Activated CD4-positive, alpha-beta T cell treated with anti-CD3 and anti-CD28 coated beads, Interleukin-2, amount 10 ng/mL, durations not matched to agents 24 days and 14 days (primary cell): Measurements from ENCODE around the gene AVPR1B. TPM values are rescaled to one million over a fixed set of nuclear protein-coding genes. Genes with fewer than 3 reads are reported as not detected.

Source experiments
- DNase-seq: peaks from one replicate; pipeline ENCODE4 v3.0.0; 2022
- H3K27ac Mint-ChIP-seq: one replicate; pipeline ENCODE4 v1.8.0; 2022; ENCODE audit warnings: mild to moderate bottlenecking, mixed read lengths
- H3K27me3 Mint-ChIP-seq: one replicate; pipeline ENCODE4 v1.8.0; 2022; ENCODE audit warnings: mixed read lengths
- H3K36me3 Mint-ChIP-seq: one replicate; pipeline ENCODE4 v1.8.0; 2022; ENCODE audit warnings: low read depth, mild to moderate bottlenecking, mixed read lengths
- H3K4me1 Mint-ChIP-seq: one replicate; pipeline ENCODE4 v1.8.0; 2021; ENCODE audit warnings: mixed read lengths
- H3K4me3 Mint-ChIP-seq: one replicate; pipeline ENCODE4 v1.8.0; 2022; ENCODE audit warnings: mild to moderate bottlenecking, moderate library complexity, mixed read lengths
- H3K9me3 Mint-ChIP-seq: one replicate; pipeline ENCODE4 v1.8.0; 2021; ENCODE audit warnings: mixed read lengths
- intact Hi-C: fragments of 100-400 bp; cut with micrococcal nuclease; formaldehyde crosslinking; loops from one replicate; pipeline ENCODE4 v1.15.1; 2023
- total RNA-seq: library from RNA; stranded (reverse); gene quantifications from 2 replicates; pipeline ENCODE4 v1.2.3, GENCODE V29; 2022

AVPR1B gene
- total RNA-seq, 1 donor from 2014 or later = not detected

DNA sequence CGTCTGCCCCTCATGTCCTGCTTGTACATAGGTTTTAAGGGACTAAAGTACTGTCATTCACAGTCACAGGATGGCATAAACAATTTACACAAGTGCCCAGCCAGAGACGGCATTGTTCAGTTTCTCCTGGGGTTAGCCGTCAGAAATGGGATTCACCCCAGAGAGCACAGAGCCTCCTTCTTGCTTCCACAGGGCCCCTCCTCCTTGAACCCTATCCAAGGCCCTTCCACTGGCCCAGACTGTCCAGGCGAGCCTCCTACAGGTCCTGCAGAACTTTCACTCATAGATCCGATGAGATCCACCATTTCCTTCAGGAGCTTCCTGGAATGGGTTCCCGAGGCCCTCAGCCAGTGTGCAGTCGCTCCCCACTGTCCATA is 10.0 kb downstream of the AVPR1B start:
- no peak for DNase-seq
- no peak overlapping the region for H3K4me3 Mint-ChIP-seq
- H3K36me3 Mint-ChIP-seq = no peaks in the 10 kb centered on the region
- peaks cover 2% of the 10 kb centered on the region for H3K4me1 Mint-ChIP-seq
- H3K27me3 Mint-ChIP-seq = peaks cover 22% of the 10 kb centered on the region
- no peaks in the 10 kb centered on the region for H3K9me3 Mint-ChIP-seq
- intact Hi-C loops = loop anchor here (10.0 kb wide), 1 partner anchor 312 kb away; no protein-coding TSS in a partner anchor
- H3K27ac Mint-ChIP-seq = no peak overlapping the region

DNA sequence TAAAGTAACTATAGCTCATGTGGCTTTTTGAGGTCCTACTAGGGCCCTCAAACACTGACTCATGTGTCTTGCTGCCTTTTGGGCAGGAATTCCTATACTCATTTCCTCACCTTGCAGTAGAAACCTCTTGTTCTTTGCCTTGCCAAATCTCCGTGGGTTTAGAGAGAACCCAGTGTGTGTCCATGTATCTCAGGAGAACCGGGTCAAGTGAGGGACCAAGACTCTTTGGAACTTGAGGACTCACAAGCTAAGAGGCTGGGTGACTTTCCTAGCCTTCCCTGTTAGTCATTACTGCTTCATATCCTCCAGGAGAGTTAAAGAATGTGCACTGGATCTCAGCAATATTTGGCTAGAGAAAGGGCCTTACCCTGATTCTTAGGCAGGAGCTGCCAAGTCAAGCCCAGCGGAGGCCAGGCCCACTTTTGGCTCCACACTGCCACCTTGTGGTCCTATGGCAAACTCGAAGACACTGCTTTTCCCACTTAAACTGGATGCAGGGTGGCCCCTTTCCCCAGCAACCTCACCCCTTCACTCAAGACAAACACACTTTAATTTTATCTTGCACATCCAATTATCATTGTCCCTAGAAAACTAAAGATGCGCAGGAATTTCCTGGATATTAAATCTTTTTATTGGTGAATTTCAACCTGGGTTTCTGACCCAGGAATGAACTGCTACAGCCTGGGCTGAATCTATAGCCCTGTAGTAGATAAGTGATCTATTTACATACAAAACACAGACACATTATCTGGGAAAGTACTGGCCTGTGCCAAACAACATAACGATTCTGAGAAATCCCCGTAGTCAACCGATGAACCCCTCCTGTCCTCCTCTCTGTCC is 10.6 kb downstream of the AVPR1B start:
- no peak overlapping the region for H3K27ac Mint-ChIP-seq
- no peaks in the 10 kb centered on the region for H3K9me3 Mint-ChIP-seq
- DNase-seq = peak; percentile 94
- H3K4me3 Mint-ChIP-seq = no peak overlapping the region
- H3K36me3 Mint-ChIP-seq = no peaks in the 10 kb centered on the region
- H3K27me3 Mint-ChIP-seq = peaks cover 25% of the 10 kb centered on the region
- peaks cover 2% of the 10 kb centered on the region for H3K4me1 Mint-ChIP-seq
- intact Hi-C loops = loop anchor here (1.0 to 10.0 kb wide), 4 partner anchors 76 to 312 kb away; no protein-coding TSS in a partner anchor

DNA sequence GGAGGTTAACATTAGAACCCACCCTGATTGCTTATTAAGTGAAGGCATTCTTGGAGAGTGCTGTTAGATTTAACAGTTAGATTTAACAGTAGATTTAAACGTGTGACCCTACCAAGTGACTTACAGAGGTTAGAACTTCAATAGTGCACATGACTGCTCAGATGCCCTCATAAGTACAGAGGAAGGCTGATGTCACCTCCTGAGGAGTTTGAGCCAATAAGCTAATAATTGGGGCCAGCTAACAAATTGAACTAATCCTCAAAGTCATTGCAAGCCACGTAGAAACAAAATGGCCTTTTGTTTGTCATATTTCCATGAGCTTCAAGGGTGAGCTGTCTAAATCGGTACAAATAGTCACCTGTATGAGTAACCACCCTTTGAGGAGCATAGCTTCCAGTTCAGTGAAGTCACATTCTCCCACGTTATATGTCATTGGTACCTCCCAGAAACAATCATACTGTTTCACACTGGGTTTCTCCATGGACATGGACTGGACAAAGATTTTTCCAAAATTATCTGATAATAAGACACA is 11.7 kb downstream of the AVPR1B start:
- DNase-seq = no peak
- no peak overlapping the region for H3K27ac Mint-ChIP-seq
- H3K9me3 Mint-ChIP-seq = no peaks in the 10 kb centered on the region
- no peaks in the 10 kb centered on the region for H3K36me3 Mint-ChIP-seq
- H3K4me1 Mint-ChIP-seq = peaks cover 2% of the 10 kb centered on the region
- intact Hi-C loops = loop anchor here (10.0 kb wide), 1 partner anchor 311 kb away; no protein-coding TSS in a partner anchor
- H3K4me3 Mint-ChIP-seq = no peak overlapping the region
- peaks cover 31% of the 10 kb centered on the region for H3K27me3 Mint-ChIP-seq

DNA sequence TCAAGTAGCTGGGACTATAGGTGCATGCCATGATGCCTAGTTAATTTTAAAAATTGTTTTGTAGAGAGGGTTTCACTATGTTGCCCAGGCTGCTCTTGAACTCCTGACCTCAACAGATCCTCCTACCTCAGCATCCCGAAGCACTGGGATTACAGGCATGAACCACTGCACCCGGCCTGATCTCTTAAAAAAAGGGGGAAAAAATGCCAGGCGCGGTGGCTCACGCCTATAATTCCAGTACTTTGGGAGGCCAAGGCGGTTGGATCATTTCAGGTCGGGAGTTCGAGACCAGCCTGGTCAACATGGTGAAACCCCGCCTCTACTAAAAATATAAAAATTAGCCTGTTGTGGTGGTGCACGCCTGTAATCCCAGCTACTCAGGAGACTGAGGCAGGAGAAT is 13.2 kb downstream of the AVPR1B start:
- H3K27me3 Mint-ChIP-seq = peaks cover 38% of the 10 kb centered on the region
- no peak overlapping the region for H3K4me3 Mint-ChIP-seq
- no peak for DNase-seq
- intact Hi-C loops = loop anchor here (10.0 kb wide), 1 partner anchor 309 kb away; no protein-coding TSS in a partner anchor
- no peak overlapping the region for H3K27ac Mint-ChIP-seq
- H3K36me3 Mint-ChIP-seq = no peaks in the 10 kb centered on the region
- peaks cover 2% of the 10 kb centered on the region for H3K4me1 Mint-ChIP-seq
- no peaks in the 10 kb centered on the region for H3K9me3 Mint-ChIP-seq

DNA sequence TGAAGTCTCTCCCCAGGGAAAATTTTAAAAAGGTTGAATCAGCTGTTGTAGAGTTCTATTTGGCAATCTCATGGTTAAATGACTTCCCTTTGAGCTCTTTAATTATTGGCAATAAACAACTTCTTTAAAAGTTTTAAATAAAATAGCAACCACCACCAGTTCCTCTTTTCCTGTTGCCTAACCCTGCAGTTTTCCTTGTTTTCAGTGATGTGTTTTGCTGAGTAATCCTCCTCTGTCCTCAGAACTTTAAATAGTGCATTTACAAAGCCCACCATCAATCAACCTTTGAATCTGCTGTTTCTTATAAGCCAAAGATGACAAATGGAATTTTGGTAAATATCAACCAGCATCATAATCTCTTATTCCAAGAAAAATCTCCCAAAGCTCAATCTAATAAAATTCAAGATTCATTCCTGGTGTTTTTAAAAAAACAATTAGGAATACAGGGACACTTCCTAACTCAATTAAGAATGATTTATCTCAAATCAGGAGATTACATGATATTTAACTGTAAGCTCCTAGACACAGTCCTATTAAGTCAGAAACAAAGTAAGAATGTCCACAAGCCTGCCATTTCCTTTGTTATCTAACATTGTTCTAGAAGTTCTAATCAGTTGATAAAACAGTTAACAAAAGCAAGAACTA is 14.8 kb downstream of the AVPR1B start:
- no peak overlapping the region for H3K27ac Mint-ChIP-seq
- no peak for DNase-seq
- no peak overlapping the region for H3K4me3 Mint-ChIP-seq
- no peaks in the 10 kb centered on the region for H3K36me3 Mint-ChIP-seq
- no peaks in the 10 kb centered on the region for H3K9me3 Mint-ChIP-seq
- intact Hi-C loops = loop anchor here (10.0 kb wide), 1 partner anchor 308 kb away; no protein-coding TSS in a partner anchor
- H3K4me1 Mint-ChIP-seq = peaks cover 2% of the 10 kb centered on the region
- H3K27me3 Mint-ChIP-seq = peaks cover 50% of the 10 kb centered on the region

DNA sequence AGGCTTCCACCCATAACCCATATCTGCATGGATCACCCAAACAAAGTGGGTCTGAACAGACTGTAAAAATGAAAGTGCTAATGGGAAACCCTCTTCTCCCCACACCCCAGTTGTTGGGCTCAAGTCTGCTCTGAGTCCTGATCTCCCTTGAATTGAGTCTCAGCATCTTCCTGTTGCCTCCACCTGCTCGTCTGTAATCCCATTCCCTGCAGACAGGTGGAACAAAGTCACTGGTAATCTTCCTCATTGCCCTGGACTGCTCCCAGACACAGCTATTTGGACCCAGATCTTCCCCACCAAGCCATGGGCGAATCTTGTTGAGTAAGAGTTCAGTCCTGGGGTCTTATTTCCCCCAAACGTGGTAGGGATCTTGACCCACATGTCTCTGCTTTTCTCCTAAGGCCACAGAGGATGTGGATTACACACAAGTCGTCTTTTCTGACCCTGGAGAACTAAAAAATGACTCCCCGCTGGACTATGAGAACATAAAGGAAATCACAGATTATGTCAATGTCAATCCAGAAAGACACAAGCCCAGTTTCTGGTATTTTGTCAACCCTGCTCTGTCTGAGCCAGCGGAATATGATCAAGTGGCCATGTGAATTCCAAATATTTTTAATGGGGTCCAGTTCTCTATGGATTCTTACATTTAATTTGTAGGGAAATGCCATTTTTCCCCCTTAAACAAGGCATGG is 15.7 kb downstream of the AVPR1B start:
- Mint-ChIP-seq H3K9me3 (no peaks in the 10 kb centered on the region), H3K4me3 (no peak overlapping the region), H3K27ac (no peak overlapping the region), H3K27me3 (peaks cover 54% of the 10 kb centered on the region), H3K36me3 (no peaks in the 10 kb centered on the region), H3K4me1 (peaks cover 2% of the 10 kb centered on the region)
- no peak for DNase-seq
- intact Hi-C loops = loop anchor here (10.0 kb wide), 1 partner anchor 307 kb away; no protein-coding TSS in a partner anchor

DNA sequence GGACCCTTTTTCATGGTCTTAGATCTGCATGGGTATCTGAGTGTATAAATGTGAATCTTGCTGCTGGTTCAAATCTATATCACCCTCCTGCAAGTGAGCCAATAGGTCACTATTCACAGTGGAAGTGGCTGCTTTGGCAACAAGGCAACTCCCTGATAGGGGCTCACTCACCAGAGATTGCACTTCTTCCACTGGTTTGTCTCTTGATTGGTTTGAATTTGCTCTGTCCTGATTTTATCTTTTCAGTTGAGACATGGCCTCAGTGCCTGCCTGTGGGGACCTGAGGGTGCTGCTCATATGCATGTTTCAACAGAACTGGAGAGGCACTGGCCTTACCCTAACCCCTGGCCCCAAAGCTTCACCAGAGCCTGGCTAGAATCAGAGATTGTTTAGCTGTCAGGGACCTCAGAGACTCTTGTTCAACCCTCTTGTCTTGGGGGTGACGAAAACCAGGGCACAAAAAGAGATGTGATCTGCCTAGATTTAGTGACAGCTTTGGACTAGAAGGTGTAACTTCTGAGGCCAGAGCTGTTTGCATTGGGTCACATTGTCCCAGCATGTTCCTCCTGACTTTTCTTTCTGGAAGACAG is 16.9 kb downstream of the AVPR1B start:
- H3K4me3 Mint-ChIP-seq = no peak overlapping the region
- H3K36me3 Mint-ChIP-seq = no peaks in the 10 kb centered on the region
- no peaks in the 10 kb centered on the region for H3K9me3 Mint-ChIP-seq
- no peak for DNase-seq
- H3K27ac Mint-ChIP-seq = no peak overlapping the region
- peaks cover 2% of the 10 kb centered on the region for H3K4me1 Mint-ChIP-seq
- intact Hi-C loops = loop anchor here (10.0 kb wide), 1 partner anchor 306 kb away; no protein-coding TSS in a partner anchor
- H3K27me3 Mint-ChIP-seq = peaks cover 56% of the 10 kb centered on the region

DNA sequence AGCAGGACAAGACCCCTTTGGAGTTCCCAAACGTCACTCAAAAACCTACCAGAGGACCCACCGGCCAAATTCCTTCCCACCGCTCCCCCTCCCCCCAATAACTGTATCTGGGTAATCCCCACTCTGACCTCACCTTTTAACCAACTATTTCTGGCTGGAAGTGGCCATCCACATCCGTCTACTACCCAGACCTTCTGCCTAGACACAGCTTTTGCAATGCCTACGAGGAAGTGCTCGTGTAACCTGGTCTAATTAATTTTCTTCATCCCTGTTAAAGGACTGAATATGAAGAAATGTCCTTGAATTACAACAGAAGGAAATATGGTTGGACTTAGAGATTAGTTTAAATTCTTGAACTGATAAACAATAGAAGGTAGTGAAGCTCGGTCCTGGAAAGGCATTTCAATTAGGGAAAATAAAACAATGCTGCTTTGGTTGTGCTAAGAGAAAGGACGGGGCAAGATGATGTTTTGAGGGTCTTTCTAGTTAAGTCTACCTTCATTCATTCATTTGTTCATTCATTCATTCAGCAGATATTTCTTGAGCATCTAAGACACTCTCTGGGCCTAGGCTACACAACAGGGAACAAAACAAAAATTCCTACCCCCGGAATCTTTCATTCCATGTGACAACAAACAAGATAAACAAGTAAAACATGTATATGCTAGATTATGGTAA is 18.8 kb downstream of the AVPR1B start:
- no peaks in the 10 kb centered on the region for H3K36me3 Mint-ChIP-seq
- H3K27me3 Mint-ChIP-seq = peaks cover 65% of the 10 kb centered on the region
- intact Hi-C loops = no loop called here
- no peak for DNase-seq
- H3K27ac Mint-ChIP-seq = no peak overlapping the region
- H3K9me3 Mint-ChIP-seq = no peaks in the 10 kb centered on the region
- no peak overlapping the region for H3K4me3 Mint-ChIP-seq
- no peaks in the 10 kb centered on the region for H3K4me1 Mint-ChIP-seq

DNA sequence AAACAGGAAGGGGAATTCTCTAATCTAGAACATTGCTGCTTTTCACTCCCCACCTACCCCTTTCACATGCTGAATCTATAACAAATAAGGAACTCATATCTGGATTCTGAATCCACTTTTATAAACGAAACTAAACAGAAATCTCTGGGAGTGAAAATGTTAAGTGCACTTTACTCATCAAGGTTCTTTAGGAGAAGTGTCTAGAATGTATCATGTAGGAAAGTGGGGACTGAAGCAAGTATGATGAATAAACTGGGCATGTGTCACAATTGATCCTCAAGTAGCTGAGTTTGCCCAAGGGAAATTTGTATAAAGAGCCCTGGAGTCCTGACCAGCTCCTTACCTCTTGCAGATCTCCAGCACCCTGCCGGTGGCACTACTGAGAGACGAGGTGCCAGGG is 19.8 kb downstream of the AVPR1B start:
- Mint-ChIP-seq H3K4me3 (no peak overlapping the region), H3K27ac (no peak overlapping the region), H3K9me3 (no peaks in the 10 kb centered on the region), H3K4me1 (no peaks in the 10 kb centered on the region), H3K36me3 (no peaks in the 10 kb centered on the region), H3K27me3 (peaks cover 63% of the 10 kb centered on the region)
- intact Hi-C loops = no loop called here
- no peak for DNase-seq

DNA sequence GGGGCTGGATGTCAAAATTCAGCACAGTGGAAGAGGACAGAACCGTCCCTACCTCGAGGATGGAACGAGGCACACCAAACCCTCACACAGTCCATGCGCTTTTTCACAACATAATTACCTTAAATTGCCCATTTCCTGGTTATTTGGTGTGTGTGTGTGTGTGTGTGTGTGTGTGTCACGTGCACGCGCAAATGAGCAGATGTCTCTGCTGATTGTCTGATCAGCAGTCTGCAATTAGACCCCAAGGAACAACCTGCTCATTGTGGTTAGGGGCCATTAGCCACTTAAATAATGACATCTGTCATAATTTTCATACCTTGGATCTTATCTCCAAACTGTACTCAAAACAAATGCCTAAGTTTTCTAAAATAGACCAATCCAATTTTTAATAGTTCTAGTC is 23.2 kb downstream of the AVPR1B start:
- Mint-ChIP-seq H3K27ac (no peak overlapping the region), H3K9me3 (no peaks in the 10 kb centered on the region), H3K4me1 (no peaks in the 10 kb centered on the region), H3K36me3 (no peaks in the 10 kb centered on the region), H3K4me3 (no peak overlapping the region), H3K27me3 (peaks cover 49% of the 10 kb centered on the region)
- intact Hi-C loops = no loop called here
- DNase-seq = no peak

DNA sequence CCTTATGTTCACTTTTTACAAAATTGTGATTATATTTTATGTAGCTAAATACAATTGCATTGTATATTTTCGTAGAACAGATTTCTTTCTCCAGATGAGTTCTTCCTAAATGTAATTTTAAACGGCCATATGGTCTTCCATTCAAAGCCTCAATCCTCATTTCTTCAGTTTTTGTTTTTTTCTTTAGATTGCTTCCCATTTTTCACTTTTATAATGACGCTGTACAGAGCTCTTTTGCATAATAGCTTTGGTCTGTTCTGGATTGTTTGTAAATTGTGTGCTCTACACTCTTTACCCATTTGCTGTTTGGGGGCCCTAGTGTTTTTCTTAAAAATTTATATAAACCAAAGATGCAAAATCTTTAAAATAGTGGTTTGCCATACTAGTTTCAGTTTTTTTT is 27.8 kb downstream of the AVPR1B start:
- H3K27me3 Mint-ChIP-seq = peaks cover 49% of the 10 kb centered on the region
- intact Hi-C loops = no loop called here
- no peaks in the 10 kb centered on the region for H3K9me3 Mint-ChIP-seq
- no peak overlapping the region for H3K27ac Mint-ChIP-seq
- DNase-seq = no peak
- no peaks in the 10 kb centered on the region for H3K4me1 Mint-ChIP-seq
- no peak overlapping the region for H3K4me3 Mint-ChIP-seq
- H3K36me3 Mint-ChIP-seq = no peaks in the 10 kb centered on the region

DNA sequence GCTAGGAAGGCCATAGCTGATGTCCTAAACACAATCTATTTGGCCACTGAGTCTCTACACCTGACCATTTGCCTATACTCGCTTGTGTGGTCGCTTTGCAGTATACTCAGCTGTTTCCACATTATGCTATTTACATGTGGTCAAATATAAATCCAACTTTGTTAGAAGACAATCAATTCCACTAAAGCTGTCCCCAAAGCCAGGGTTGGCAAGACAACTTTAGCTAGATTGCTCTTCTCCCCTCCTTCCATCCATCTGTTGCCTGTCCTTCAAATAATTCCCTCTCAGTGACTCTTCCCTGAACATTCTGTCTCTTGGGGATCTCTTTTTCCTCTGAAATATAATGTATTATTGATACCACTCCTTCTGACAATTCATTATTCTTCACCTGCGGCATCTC is 30.1 kb downstream of the AVPR1B start:
- Mint-ChIP-seq H3K4me3 (no peak overlapping the region), H3K4me1 (no peaks in the 10 kb centered on the region), H3K36me3 (no peaks in the 10 kb centered on the region), H3K27me3 (peaks cover 44% of the 10 kb centered on the region), H3K27ac (no peak overlapping the region), H3K9me3 (no peaks in the 10 kb centered on the region)
- no peak for DNase-seq
- intact Hi-C loops = no loop called here

DNA sequence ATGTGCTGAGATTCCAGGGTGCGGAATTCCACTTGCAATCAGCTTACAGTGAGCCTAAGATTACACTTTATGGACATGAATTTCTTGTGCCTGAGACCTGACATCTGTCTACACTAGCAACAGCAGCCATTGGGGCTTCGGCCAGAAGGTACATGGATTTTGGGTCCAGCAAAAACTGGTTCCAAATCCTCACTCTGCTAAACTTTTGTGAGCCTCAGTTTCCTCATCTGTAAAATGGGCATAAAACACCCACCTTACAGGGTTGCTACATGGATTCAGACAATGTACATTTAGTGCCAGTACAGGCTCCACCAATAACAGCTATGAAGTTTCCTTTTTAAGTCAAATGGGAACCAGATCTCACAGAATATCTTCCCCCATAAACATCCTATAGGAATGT is 33.4 kb downstream of the AVPR1B start:
- no peaks in the 10 kb centered on the region for H3K36me3 Mint-ChIP-seq
- no peak overlapping the region for H3K4me3 Mint-ChIP-seq
- H3K27me3 Mint-ChIP-seq = peaks cover 46% of the 10 kb centered on the region
- H3K9me3 Mint-ChIP-seq = no peaks in the 10 kb centered on the region
- no peak for DNase-seq
- H3K27ac Mint-ChIP-seq = no peak overlapping the region
- intact Hi-C loops = no loop called here
- peaks cover 16% of the 10 kb centered on the region for H3K4me1 Mint-ChIP-seq
